Stimulated activated CD8-positive, alpha-beta memory T cell treated with anti-CD3 and anti-CD28 coated beads, Interleukin-15, amount 100 ng/mL, for 1 hour (primary cell): ENCODE measurements around the gene BIN1.
A peak's percentile ranks its signal among the peaks of the same experiment; 100 is the strongest.

Experiments
- DNase-seq: peaks from one replicate; pipeline ENCODE4 v3.0.0-alpha.2; 2020; ENCODE audit warnings: low read depth

The BIN1 gene

GRCh38 chr2:127057371-127058245 lies 49.3 kb downstream of the BIN1 start:
- DNase-seq = no peak

GRCh38 chr2:127056631-127057370 lies 50.2 kb downstream of the BIN1 start:
- no peak for DNase-seq

GRCh38 chr2:127056086-127056485 lies 50.9 kb downstream of the BIN1 start:
- no peak for DNase-seq

GRCh38 chr2:127055786-127056076 lies 51.2 kb downstream of the BIN1 start:
- no peak for DNase-seq

GRCh38 chr2:127054996-127055785 lies 51.8 kb downstream of the BIN1 start:
- no peak for DNase-seq

- no peak for DNase-seq
Observed at GRCh38 chr2:127054604-127054930, 52.4 kb downstream of the BIN1 start.

GRCh38 chr2:127053731-127054603 lies 53.0 kb downstream of the BIN1 start:
- no peak for DNase-seq

- no peak for DNase-seq
Observed at GRCh38 chr2:127052771-127053691, 53.9 kb downstream of the BIN1 start.

- no peak for DNase-seq
Observed at GRCh38 chr2:127052057-127052770, 54.7 kb downstream of the BIN1 start.

GRCh38 chr2:127051116-127052056 lies 55.6 kb downstream of the BIN1 start:
- DNase-seq = no peak

GRCh38 chr2:127050803-127051115 lies 56.2 kb downstream of the BIN1 start:
- DNase-seq = no peak

- peak; percentile 22 for DNase-seq
Observed at GRCh38 chr2:127049927-127050802, 56.8 kb downstream of the BIN1 start.

- DNase-seq = no peak
Observed at GRCh38 chr2:127048969-127049897, 57.7 kb downstream of the BIN1 start.

GRCh38 chr2:127048618-127048935 lies 58.4 kb downstream of the BIN1 start:
- DNase-seq = no peak

GRCh38 chr2:127047716-127048617 lies 59.0 kb downstream of the BIN1 start:
- no peak for DNase-seq

GRCh38 chr2:127047054-127047453 lies 59.9 kb downstream of the BIN1 start:
- no peak for DNase-seq
